GM19372 (cell line): ENCODE results near the gene P2RX4.
"Not testable (repeated sequence)": the region's sequence is repeated elsewhere in the genome, so short reads cannot be mapped to it uniquely, and the experiment has no call there.

Experiments used
- ATAC-seq: cut with Tn5 transposase; IDR thresholded peaks from one replicate; pipeline ENCODE4 v1.9.1; 2021; ENCODE audit warnings: mild to moderate bottlenecking, low read depth, moderate library complexity; ENCODE audit not compliant: unreplicated experiment

P2RX4 gene

GRCh38 chr12:121209624-121210572 is at the start of gene P2RX4:
P2RX4 (plus strand) TSS chr12:121210129; CDS start chr12:121210165, 36 bp downstream.
- peak; percentile 91 for ATAC-seq

- ATAC-seq, result no peak
Measured at GRCh38 chr12:121162384-121162783, 47.5 kb upstream of the P2RX4 start.

GRCh38 chr12:121162985-121163384 is 46.9 kb upstream of the P2RX4 start:
- ATAC-seq, result no peak

- not testable (repeated sequence) for ATAC-seq
Measured at GRCh38 chr12:121164839-121165238, 45.1 kb upstream of the P2RX4 start.

- no peak for ATAC-seq
Measured at GRCh38 chr12:121165316-121165715, 44.6 kb upstream of the P2RX4 start.

- ATAC-seq, result no peak
Measured at GRCh38 chr12:121166356-121166755, 43.6 kb upstream of the P2RX4 start.

- ATAC-seq, result no peak
Measured at GRCh38 chr12:121167232-121167820, 42.6 kb upstream of the P2RX4 start.

GRCh38 chr12:121167951-121168350 is 42.0 kb upstream of the P2RX4 start:
- no peak for ATAC-seq

GRCh38 chr12:121170151-121170550 is 39.8 kb upstream of the P2RX4 start:
- ATAC-seq, result no peak

GRCh38 chr12:121170611-121171260 is 39.2 kb upstream of the P2RX4 start:
- ATAC-seq, result no peak

- no peak for ATAC-seq
Measured at GRCh38 chr12:121172145-121172544, 37.8 kb upstream of the P2RX4 start.

GRCh38 chr12:121175383-121176119 is 34.4 kb upstream of the P2RX4 start:
- ATAC-seq, result no peak

GRCh38 chr12:121176826-121177529 is 33.0 kb upstream of the P2RX4 start:
- ATAC-seq, result no peak

- no peak for ATAC-seq
Measured at GRCh38 chr12:121181181-121181580, 28.7 kb upstream of the P2RX4 start.

- ATAC-seq, result no peak
Measured at GRCh38 chr12:121182222-121182893, 27.6 kb upstream of the P2RX4 start.

GRCh38 chr12:121184425-121184824 is 25.5 kb upstream of the P2RX4 start:
- ATAC-seq, result no peak

GRCh38 chr12:121184984-121185889 is 24.7 kb upstream of the P2RX4 start:
- ATAC-seq, result no peak

- no peak for ATAC-seq
Measured at GRCh38 chr12:121186826-121187225, 23.1 kb upstream of the P2RX4 start.
